GM21526 (cell line): Measurements from ENCODE around the gene FAM83D.
"Not testable (repeated sequence)": the region's sequence is repeated elsewhere in the genome, so short reads cannot be mapped to it uniquely, and the experiment has no call there.

Source experiments
- ATAC-seq: cut with Tn5 transposase; IDR thresholded peaks from one replicate; pipeline ENCODE4 v1.9.1; 2021; ENCODE audit warnings: moderate library complexity; ENCODE audit not compliant: unreplicated experiment, low FRiP score

FAM83D gene

GRCh38 chr20:38932457-38933120 is 6.4 kb downstream of the FAM83D start:
- ATAC-seq = no peak

DNA sequence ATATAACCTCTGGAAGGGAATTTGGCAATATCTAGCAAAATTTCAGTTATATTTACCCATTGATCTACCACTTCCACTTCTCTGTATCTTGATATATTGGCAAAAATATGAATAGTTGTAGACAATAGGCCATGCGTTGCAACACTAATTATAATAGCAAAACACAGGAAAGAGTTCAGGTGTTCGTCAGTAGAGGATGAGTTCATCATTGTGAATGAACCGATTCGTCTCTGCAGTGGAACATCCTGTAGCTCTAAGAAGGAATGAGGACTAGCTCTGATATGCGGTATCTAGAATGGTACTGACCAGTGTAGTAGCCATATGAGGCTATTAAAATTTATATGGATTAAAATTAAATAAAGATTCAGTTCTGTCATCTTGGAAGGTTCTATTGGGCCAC is 8.3 kb downstream of the FAM83D start:
- ATAC-seq = no peak

GRCh38 chr20:38935285-38935684 is 9.1 kb downstream of the FAM83D start:
- ATAC-seq = no peak

DNA sequence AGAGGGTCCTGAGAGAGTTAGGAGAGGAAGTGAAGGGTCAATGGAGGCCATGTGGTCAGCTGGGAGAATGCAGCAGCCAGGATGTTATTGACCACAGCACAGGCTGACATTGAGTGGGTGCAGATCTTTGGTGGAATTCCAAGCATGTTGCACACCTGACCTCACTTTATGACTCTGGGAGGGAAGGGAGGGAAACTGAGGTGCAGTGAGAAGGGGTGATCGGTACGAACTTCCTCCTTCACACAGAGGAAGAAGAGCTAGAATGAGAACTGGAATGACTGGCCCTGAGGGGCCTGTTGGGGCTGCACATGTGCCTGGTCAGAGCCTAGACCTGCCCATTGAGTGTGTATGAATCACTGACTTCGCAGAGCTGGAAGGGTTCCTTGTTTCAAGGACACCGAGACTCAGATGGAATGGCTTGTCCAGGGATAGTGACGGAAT is 9.8 kb downstream of the FAM83D start:
- no peak for ATAC-seq

GRCh38 chr20:38937000-38937399 is 10.8 kb downstream of the FAM83D start:
- no peak for ATAC-seq

- no peak for ATAC-seq
These were observed 11.8 kb downstream of the FAM83D start for GRCh38 chr20:38937978-38938473.

GRCh38 chr20:38939686-38940085 is 13.5 kb downstream of the FAM83D start:
- no peak for ATAC-seq

- ATAC-seq = no peak
These were observed 14.4 kb downstream of the FAM83D start for GRCh38 chr20:38940644-38941043.

GRCh38 chr20:38941726-38942389 is 15.6 kb downstream of the FAM83D start:
- no peak for ATAC-seq

GRCh38 chr20:38945012-38945411 is 18.8 kb downstream of the FAM83D start:
- no peak for ATAC-seq

DNA sequence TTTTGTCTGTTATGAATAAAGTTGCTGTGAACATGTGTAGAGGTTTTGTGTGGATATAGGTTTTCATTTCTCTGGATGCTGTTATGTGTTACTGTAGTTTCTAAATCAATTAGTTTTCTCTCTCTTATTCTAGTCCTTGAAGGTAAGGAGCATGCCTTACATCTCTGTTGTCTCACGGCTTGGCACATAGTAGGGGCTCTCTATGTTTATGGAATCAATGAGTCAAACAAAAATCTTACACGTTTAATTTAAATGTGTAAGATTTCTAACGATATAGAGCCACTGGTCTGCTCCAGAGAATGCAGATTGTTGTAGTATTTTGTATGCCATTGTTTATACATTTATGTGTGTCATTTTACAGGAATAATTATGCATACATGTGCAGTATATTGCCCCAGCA is 20.6 kb downstream of the FAM83D start:
- no peak for ATAC-seq

DNA sequence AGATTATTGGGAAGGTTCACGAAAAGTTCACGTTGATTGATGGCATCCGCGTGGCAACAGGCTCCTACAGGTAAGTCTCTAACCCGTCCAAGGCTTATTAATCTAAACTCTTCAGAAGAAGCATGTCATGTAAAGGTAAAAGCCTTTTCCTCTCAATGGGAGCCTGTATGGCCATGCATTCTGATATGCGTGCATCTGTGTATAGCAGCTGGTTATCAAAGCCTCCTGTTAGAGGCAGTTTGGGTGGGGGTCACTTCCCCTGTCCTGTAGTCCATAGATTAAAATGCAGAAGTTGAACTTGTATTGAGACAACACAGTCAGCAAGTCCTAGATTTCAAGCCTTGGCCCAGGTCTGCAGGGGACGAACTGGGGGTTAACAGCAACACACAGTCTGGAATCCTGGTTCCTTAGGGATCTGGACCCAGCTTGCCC is 21.7 kb downstream of the FAM83D start:
- ATAC-seq = no peak

DNA sequence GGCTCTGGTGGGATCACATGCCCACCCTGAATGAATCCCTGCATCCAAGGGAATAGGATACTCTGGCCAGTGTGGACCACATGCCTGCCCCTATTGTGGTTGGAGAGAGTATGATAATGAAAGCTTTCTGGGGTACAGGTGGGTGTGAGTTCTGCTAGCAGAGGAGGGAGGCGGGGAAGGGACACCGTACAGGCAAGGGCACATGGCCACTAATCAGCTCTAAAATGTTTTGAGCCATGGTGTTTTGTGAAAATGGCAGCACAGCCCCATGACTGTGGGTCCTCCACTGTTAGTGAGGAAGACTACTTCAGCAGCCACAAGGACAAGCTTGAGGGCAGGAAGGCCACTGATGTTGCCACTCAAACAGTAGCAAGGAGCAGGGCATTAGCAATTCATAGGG is 24.0 kb downstream of the FAM83D start:
- ATAC-seq = no peak

- no peak for ATAC-seq
These were observed 25.4 kb downstream of the FAM83D start for GRCh38 chr20:38951611-38952010.

- no peak for ATAC-seq
These were observed 25.9 kb downstream of the FAM83D start for GRCh38 chr20:38952153-38952552.

DNA sequence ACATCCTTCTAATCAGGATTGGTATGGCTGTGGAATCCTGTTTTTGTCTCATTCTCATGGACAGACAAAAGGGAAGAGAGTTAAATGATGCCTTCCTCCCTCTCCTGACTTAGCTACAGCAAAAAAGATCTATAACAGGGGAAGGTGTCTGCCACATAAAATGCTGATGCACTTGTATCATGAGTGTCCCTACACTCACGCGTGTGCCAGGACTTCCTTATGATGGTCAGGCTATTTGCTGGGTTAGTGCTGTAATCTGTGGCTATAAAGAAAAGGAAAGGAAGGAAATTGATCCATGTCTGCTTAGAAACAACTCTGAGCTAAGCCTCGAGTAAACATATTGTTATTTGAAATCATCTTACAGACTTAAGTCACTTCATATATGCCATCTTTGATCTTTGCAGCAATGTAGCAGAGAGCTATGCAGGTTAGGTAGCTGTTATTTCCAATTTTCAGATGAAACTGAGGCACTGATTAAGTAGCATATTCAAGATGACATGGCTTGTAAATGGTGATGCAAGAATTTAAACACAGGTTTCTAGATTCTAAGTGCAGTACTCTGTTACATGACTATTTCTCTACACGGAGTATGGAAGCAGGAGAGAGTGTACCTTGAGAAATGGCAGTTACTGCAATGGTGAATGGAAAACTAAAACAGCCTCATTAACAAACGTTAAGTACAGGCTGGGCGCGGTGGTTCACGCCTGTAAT is 27.6 kb downstream of the FAM83D start:
- no peak for ATAC-seq

GRCh38 chr20:38957235-38957876 is 31.1 kb downstream of the FAM83D start:
- no peak for ATAC-seq

- no peak for ATAC-seq
These were observed 31.8 kb downstream of the FAM83D start for GRCh38 chr20:38957915-38958485.

DNA sequence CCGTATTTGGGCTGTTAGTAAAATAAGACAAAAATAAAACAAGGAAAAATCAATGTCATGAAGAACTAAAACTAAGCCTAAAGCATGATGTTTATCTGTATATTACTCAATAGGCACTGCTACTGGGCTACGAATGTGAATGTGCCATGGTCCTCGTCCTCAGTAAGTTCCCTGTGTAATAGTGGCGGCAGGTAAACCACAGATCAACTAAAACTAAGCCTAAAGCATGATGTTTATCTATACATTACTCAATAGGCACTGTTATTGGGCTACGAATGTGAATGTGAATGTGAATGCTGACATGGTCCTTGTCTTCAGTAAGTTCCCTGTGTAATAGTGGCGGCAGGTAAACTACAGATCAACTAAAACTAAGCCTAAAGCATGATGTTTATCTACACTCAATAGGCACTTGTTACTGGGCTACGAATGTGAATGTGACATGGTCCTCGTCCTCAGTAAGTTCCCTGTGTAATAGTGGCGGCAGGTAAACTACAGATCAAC is 34.0 kb downstream of the FAM83D start:
- not testable (repeated sequence) for ATAC-seq

DNA sequence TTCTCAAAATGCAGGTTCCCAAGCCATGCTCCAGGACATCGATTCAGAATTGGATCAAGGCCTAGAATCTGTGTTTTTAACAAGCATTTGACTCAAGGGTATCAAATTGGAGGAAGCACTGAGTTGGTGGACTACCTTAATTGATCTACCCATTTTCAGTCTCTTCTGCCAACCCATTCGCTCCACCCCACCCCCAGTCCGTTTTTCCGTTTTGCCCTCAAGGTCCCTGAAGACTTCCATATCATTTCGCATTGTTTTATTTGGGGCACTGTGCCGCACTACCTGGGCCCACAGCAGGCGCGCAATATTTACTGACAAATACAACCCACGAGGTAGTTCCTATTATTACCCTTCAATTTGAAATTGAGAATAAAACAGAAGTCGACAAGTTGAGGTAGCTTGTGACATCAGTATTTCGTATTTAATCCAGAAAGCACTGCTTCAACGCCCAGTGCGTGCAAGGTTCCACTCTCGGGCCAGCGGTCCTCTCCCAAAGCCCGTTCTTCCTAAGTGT is 35.4 kb downstream of the FAM83D start:
- ATAC-seq = no peak
